ENCODE measurements around the gene MLN.

MLN gene

DNA sequence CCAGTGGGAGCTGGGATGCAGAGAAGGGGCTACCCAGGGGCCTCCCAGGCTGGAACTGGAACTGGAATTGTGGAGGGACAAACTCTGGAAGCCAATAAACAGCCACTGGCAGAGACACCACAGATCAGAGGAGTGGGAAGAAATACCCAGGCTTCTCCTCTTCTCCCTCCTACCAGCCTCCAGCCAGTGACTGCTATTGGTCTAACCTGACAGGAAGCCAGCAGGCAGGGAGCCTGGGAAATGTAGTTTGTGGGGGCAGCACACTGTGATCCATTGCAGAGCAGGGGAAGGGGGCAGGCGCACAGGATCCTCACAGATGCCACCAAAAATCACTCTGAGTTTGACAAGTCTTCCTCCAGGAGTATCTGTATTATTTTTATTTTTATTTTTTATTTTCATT, 12.1 kb upstream of the MLN start:
- peaks cover 0 to 4% of the 10 kb centered on the region in 2 donors for H3K4me1 Mint-ChIP-seq
- H3K4me3 Mint-ChIP-seq = no peak overlapping the region
- H3K27me3 Mint-ChIP-seq = peaks cover 57 to 89% of the 10 kb centered on the region in 2 donors
- H3K36me3 Mint-ChIP-seq = no peaks in the 10 kb centered on the region
- no peak overlapping the region for H3K27ac Mint-ChIP-seq
- no peaks in the 10 kb centered on the region for H3K9me3 Mint-ChIP-seq
- peak; percentile 51 to 57 for ATAC-seq (replicated peaks)
- DNase-seq = no peak

GRCh38 chr6:33813990-33814985, 10.5 kb upstream of the MLN start:
- Mint-ChIP-seq H3K9me3 (no peaks in the 10 kb centered on the region), H3K4me1 (peaks cover 0 to 3% of the 10 kb centered on the region in 2 donors), H3K36me3 (no peaks in the 10 kb centered on the region), H3K27ac (no peak overlapping the region), H3K27me3 (peaks cover 66 to 84% of the 10 kb centered on the region in 2 donors), H3K4me3 (no peak overlapping the region)
- ATAC-seq (replicated peaks) = no peak
- no peak for DNase-seq

DNA sequence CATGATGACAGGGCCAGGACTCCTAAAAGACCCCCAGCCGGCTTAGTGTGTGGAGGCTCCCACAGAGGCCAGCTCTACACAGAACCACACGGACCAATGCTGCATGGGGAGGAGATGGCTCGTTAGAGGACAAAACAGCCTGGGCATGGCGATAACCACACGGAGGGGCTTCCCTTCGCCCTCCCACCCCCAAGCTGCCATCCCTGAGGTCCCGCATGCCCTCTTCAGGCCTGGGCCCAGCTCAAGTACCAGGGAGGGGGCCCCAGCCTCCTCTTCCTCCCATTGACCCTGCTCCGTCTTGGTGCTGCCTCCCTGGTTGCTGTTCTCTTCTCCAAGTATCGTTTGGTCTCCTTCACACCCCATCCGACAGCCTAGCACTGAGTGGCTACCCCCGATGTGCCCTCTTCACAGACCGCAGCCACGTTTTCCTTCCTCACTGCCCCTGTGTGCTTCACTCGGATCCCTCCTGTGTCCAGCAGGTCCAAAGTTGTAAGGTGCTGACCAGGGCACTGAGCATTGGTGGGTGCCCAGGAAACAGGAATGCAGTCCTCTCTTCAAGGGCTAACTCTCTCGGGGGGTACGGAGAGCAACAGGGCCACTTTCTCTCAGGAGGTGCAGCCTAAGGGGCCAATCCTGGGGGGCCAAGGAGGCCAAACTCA, 9.6 kb upstream of the MLN start:
- H3K27me3 Mint-ChIP-seq = peaks cover 67 to 82% of the 10 kb centered on the region in 2 donors
- H3K36me3 Mint-ChIP-seq = no peaks in the 10 kb centered on the region
- H3K4me3 Mint-ChIP-seq = no peak overlapping the region
- DNase-seq (no peak), ATAC-seq (replicated peaks) (no peak)
- no peaks in the 10 kb centered on the region for H3K9me3 Mint-ChIP-seq
- H3K4me1 Mint-ChIP-seq = peaks cover 0 to 3% of the 10 kb centered on the region in 2 donors
- no peak overlapping the region for H3K27ac Mint-ChIP-seq

- no peak for ATAC-seq (replicated peaks)
- H3K4me1 Mint-ChIP-seq = peaks cover 5 to 6% of the 10 kb centered on the region in 2 donors
- no peak for DNase-seq
Observed at GRCh38 chr6:33812669-33813068, 8.9 kb upstream of the MLN start.

GRCh38 chr6:33809594-33809993, 5.8 kb upstream of the MLN start:
- no peak overlapping the region for H3K4me3 Mint-ChIP-seq
- no peak for DNase-seq

More at GRCh38 chr6:33812669-33813068, 8.9 kb upstream of the MLN start:
- peaks cover 73 to 88% of the 10 kb centered on the region in 2 donors for H3K27me3 Mint-ChIP-seq
- no peak overlapping the region for H3K27ac Mint-ChIP-seq
- H3K9me3 Mint-ChIP-seq = no peaks in the 10 kb centered on the region
- no peaks in the 10 kb centered on the region for H3K36me3 Mint-ChIP-seq
- no peak overlapping the region for H3K4me3 Mint-ChIP-seq

GRCh38 chr6:33808641-33809180, 4.9 kb upstream of the MLN start:
- H3K4me1 Mint-ChIP-seq = peaks cover 9 to 12% of the 10 kb centered on the region in 2 donors
- ATAC-seq (replicated peaks) (no peak), DNase-seq (no peak)
- H3K4me3 Mint-ChIP-seq = no peak overlapping the region
- H3K9me3 Mint-ChIP-seq = no peaks in the 10 kb centered on the region
- no peak overlapping the region for H3K27ac Mint-ChIP-seq
- peaks cover 69 to 84% of the 10 kb centered on the region in 2 donors for H3K27me3 Mint-ChIP-seq
- H3K36me3 Mint-ChIP-seq = no peaks in the 10 kb centered on the region

More at GRCh38 chr6:33809594-33809993, 5.8 kb upstream of the MLN start:
- Mint-ChIP-seq H3K9me3 (no peaks in the 10 kb centered on the region), H3K4me1 (peaks cover 9 to 12% of the 10 kb centered on the region in 2 donors), H3K27me3 (peaks cover 72 to 84% of the 10 kb centered on the region in 2 donors), H3K36me3 (no peaks in the 10 kb centered on the region), H3K27ac (no peak overlapping the region)
- ATAC-seq (replicated peaks) = no peak

GRCh38 chr6:33807606-33808005, 3.8 kb upstream of the MLN start:
- ATAC-seq (replicated peaks) (no peak), DNase-seq (no peak)
- H3K27me3 Mint-ChIP-seq = peaks cover 61 to 76% of the 10 kb centered on the region in 2 donors
- peaks cover 7 to 12% of the 10 kb centered on the region in 2 donors for H3K4me1 Mint-ChIP-seq
- no peak overlapping the region for H3K27ac Mint-ChIP-seq
- no peaks in the 10 kb centered on the region for H3K9me3 Mint-ChIP-seq
- no peak overlapping the region for H3K4me3 Mint-ChIP-seq
- H3K36me3 Mint-ChIP-seq = no peaks in the 10 kb centered on the region

GRCh38 chr6:33806841-33807240, 3.0 kb upstream of the MLN start:
- no peak overlapping the region for H3K4me3 Mint-ChIP-seq
- H3K4me1 Mint-ChIP-seq = peaks cover 7 to 12% of the 10 kb centered on the region in 2 donors
- H3K27ac Mint-ChIP-seq = no peak overlapping the region
- ATAC-seq (replicated peaks) = no peak
- peaks cover 56 to 72% of the 10 kb centered on the region in 2 donors for H3K27me3 Mint-ChIP-seq
- no peaks in the 10 kb centered on the region for H3K9me3 Mint-ChIP-seq
- no peak for DNase-seq
- H3K36me3 Mint-ChIP-seq = no peaks in the 10 kb centered on the region

GRCh38 chr6:33802186-33802958, 1.4 kb downstream of the MLN start:
- Mint-ChIP-seq H3K9me3 (no peaks in the 10 kb centered on the region), H3K36me3 (no peaks in the 10 kb centered on the region), H3K4me3 (no peak overlapping the region), H3K27ac (peak overlapping the region; percentile 15), H3K27me3 (peaks cover 49 to 66% of the 10 kb centered on the region in 2 donors), H3K4me1 (peaks cover 2 to 5% of the 10 kb centered on the region in 2 donors)
- no peak for DNase-seq
- no peak for ATAC-seq (replicated peaks)

DNA sequence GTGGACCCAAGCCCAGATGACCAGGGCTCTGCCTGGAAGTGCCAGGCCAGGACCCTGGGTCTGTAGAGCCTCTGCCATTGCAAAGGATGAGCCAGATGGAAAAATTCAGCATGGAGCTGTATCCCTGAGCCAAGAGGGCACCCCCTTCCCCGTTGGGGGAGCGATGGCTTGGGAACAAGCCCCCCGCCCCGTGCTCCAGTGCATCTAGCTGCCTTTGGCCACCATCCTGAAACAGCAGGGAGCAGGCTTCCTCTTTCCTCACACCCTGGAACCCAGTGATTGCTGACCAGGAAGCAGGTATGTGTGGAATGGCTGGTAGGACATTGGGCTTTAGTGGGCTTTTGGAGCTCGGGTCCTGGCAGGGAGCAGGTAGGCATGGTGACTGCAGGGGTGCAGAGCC, 2.2 kb downstream of the MLN start:
- Mint-ChIP-seq H3K27ac (no peak overlapping the region), H3K9me3 (no peaks in the 10 kb centered on the region), H3K27me3 (peaks cover 52 to 65% of the 10 kb centered on the region in 2 donors), H3K4me3 (no peak overlapping the region), H3K36me3 (no peaks in the 10 kb centered on the region), H3K4me1 (peaks cover under 1% of the 10 kb centered on the region in 2 donors)
- ATAC-seq (replicated peaks) (no peak), DNase-seq (no peak)

GRCh38 chr6:33800248-33800969, 3.4 kb downstream of the MLN start:
- H3K27me3 Mint-ChIP-seq = peaks cover 47 to 62% of the 10 kb centered on the region in 2 donors
- H3K9me3 Mint-ChIP-seq = no peaks in the 10 kb centered on the region
- no peak overlapping the region for H3K27ac Mint-ChIP-seq
- H3K4me1 Mint-ChIP-seq = no peaks in the 10 kb centered on the region
- ATAC-seq (replicated peaks) (no peak), DNase-seq (no peak)
- no peaks in the 10 kb centered on the region for H3K36me3 Mint-ChIP-seq
- H3K4me3 Mint-ChIP-seq = no peak overlapping the region

DNA sequence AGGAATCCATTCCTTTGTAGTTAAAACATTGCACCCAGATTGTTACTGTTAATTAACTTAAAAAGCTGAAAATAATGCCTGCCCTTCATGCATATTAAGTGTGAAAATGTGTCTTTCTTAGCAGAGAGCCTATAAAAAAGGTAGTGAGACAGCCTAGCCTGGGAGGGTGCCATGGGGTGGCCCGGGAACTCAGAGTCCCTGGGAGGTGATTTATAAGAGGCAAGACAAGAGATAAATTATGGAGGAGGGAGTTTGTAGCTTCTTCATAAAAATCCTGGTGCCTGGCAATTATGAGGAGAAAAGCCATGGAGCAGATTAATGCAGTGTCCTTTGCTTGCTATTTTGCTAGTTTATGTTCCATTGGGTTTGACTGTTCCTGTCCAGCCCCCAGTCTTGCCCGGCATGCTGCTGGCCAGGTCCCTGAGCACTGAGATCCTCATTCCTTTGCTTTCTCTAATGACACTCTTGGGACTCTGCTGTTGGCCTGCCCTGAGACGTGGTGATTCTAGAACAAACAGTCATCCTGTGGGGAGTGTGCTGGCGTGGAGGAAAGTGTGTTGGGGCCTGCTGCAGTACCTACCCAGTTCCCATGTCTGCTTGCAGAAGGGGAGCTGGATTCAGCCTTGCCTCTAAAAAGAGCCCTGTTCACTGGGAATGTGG, 4.2 kb downstream of the MLN start:
- H3K36me3 Mint-ChIP-seq = no peaks in the 10 kb centered on the region
- H3K4me3 Mint-ChIP-seq = no peak overlapping the region
- DNase-seq = no peak
- no peak overlapping the region for H3K27ac Mint-ChIP-seq
- peaks cover 39 to 53% of the 10 kb centered on the region in 2 donors for H3K27me3 Mint-ChIP-seq
- H3K9me3 Mint-ChIP-seq = no peaks in the 10 kb centered on the region
- peaks cover 0 to 5% of the 10 kb centered on the region in 2 donors for H3K4me1 Mint-ChIP-seq
- ATAC-seq (replicated peaks) = no peak

DNA sequence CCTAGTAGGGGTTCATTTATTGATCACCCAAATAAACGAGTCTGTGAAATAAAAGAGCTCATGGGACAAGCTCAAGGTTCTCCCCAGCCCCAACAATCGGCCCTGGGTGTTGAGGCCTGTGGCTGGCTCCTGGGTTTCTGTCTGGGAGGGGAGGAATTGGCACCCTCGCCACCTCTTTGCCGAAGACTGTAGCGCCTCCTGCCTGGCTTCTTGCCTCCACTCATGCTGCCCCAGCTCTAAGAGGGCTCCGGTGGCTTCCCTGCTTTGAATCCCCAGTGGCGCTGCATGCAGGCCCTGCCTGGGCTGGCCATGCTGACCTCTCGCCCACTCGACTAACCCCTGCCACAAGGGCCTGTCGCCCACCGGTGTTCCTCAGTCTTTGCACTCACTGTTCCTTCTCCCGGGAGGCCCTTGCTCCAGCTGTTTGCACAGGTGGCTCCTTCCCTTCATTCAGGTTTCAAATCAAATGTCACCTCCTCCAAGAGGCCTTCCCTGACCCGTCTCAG, 5.4 kb downstream of the MLN start:
- ATAC-seq (replicated peaks) (no peak), DNase-seq (no peak)
- H3K27me3 Mint-ChIP-seq = peaks cover 34 to 46% of the 10 kb centered on the region in 2 donors
- peaks cover 0 to 5% of the 10 kb centered on the region in 2 donors for H3K4me1 Mint-ChIP-seq
- no peak overlapping the region for H3K4me3 Mint-ChIP-seq
- no peaks in the 10 kb centered on the region for H3K36me3 Mint-ChIP-seq
- H3K27ac Mint-ChIP-seq = no peak overlapping the region
- no peaks in the 10 kb centered on the region for H3K9me3 Mint-ChIP-seq

Measured in stimulated activated naive B cell treated with anti-CD40 and anti-IgM and Interleukin-4, amounts not matched to agents 10 μg/mL and 1 μg/mL and 100 μg/mL, for 72 hours (primary cell).